Lower leg skin (tissue), 3 donors: ENCODE results near the gene RAVER1.
"Not testable (repeated sequence)": the region's sequence is repeated elsewhere in the genome, so short reads cannot be mapped to it uniquely, and the experiment has no call there.

Experiments
- CTCF ChIP-seq, 3 donors: fragments of 450-650 bp; IDR thresholded peaks; one replicate each; pipeline ENCODE4 v1.5.1; 2016; ENCODE audit warnings: antibody characterized with exemption in 3 of 3, mild to moderate bottlenecking in 3 of 3, moderate library complexity in 2 of 3
- POLR2A ChIP-seq, 2 donors: fragments of 450-650 bp; IDR thresholded peaks; one replicate each; pipeline ENCODE4 v1.6.1; 2016 to 2017; ENCODE audit warnings: antibody characterized with exemption in 2 of 2, mild to moderate bottlenecking in 1 of 2, moderate library complexity in 1 of 2

DNA sequence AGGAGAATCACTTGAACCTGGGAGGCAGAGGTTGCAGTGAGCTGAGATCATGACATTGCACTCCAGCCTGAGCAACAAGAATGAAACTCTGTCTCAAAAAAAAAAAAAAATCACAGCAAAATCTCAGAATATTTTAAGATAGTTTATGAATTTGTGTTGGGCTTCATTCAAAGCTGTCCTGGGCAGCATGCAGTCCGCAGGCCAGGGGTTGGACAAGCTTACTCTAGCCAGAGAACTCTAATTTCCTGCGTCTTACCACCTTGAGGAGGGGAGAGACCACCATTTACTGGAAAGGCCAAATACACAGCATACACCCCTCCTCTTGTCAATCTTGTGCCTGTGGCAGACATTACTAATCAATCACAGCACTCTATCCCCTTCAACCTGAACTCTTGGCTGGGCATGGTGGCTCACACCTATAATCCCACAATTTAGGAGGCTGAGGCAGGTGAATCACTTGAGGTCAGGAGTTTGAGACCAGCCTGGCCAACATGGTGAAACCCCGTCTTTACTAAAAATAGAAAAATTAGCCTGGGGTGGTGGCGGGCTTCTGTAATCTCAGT, 33.7 kb upstream of the RAVER1 start:
- not testable (repeated sequence) for TF ChIP-seq POLR2A, CTCF (IDR thresholded peaks at IDR 0.05)
